H1 (cell line): ENCODE results near the gene ADGRD2. TPM values are rescaled to one million over a fixed set of nuclear protein-coding genes. Genes with fewer than 3 reads are reported as not detected.
A peak's percentile ranks its signal among the peaks of the same experiment; 100 is the strongest.

Experiments
- CTCF ChIA-PET: fragments of 300-600 bp; sonication (Branson Sonifier 250); formaldehyde crosslinking; loops from one replicate; lab custom pipeline; 2021; ENCODE audit not compliant: partially characterized antibody; lab: Charles Lee
- POLR2A ChIA-PET: fragments of 300-600 bp; sonication (Branson Sonifier 250); formaldehyde crosslinking; loops from one replicate; lab custom pipeline; 2021; ENCODE audit warnings: inconsistent platforms; ENCODE audit not compliant: partially characterized antibody; lab: Charles Lee
- DNase-seq, 2 experiments: peaks; one replicate each; pipeline versions ENCODE4 v3.0.0 to v3.0.0-alpha.2; 2010 to 2022; ENCODE audit warnings: low spot score in 2 of 2, low read depth in 1 of 2, mixed read lengths in 1 of 2
- FAIRE-seq: peaks from 2 replicates; lab custom pipeline; 2011; peaks lifted over from hg19 to GRCh38; lab: Jason Lieb, UNC
- H2AFZ ChIP-seq: 2 replicates; pipeline ENCODE4 v1.8.1; 2012; ENCODE audit warnings: low read length, inconsistent platforms
- H2AK5ac ChIP-seq: 2 replicates; pipeline ENCODE4 v1.6.1; 2013; ENCODE audit warnings: low read depth, low read length
- H2BK120ac ChIP-seq: replicated peaks from 2 replicates; pipeline ENCODE3; 2013; ENCODE audit warnings: low read depth, low read length, inconsistent platforms
- H2BK12ac ChIP-seq: 2 replicates; pipeline ENCODE4 v1.6.1; 2013; ENCODE audit warnings: low read depth, low read length
- H2BK15ac ChIP-seq: 2 replicates; pipeline ENCODE4 v1.6.1; 2013; ENCODE audit warnings: low read length
- H2BK20ac ChIP-seq: 2 replicates; pipeline ENCODE4 v1.6.1; 2013; ENCODE audit warnings: low read length
- H2BK5ac ChIP-seq: 2 replicates; pipeline ENCODE4 v1.6.1; 2013; ENCODE audit warnings: low read depth, low read length
- H3K14ac ChIP-seq: 2 replicates; pipeline ENCODE4 v1.6.1; 2013; ENCODE audit warnings: inconsistent platforms; ENCODE audit not compliant: insufficient read length
- H3K18ac ChIP-seq: 2 replicates; pipeline ENCODE4 v1.6.1; 2013; ENCODE audit warnings: low read length; ENCODE audit errors: extremely low read depth
- H3K23ac ChIP-seq: 2 replicates; pipeline ENCODE4 v1.6.1; 2013; ENCODE audit warnings: inconsistent platforms; ENCODE audit not compliant: insufficient read length
- H3K23me2 ChIP-seq: 2 replicates; pipeline ENCODE4 v1.6.1; 2013; ENCODE audit warnings: low read depth, low read length
- H3K27ac ChIP-seq: 2 replicates; pipeline ENCODE4 v1.6.1; 2011; ENCODE audit warnings: low read depth, low read length, inconsistent platforms
- H3K27me3 ChIP-seq, 4 experiments: replicated peaks in 1 of 4; 1 replicate in 1 of 4; 2 replicates in 3 of 4; pipeline versions ENCODE4 v1.6.1 to v1.8.1; 2011 to 2013; ENCODE audit warnings: low read length in 3 of 4, mild to moderate bottlenecking in 3 of 4, inconsistent platforms in 2 of 4, mixed read lengths in 2 of 4, moderate library complexity in 1 of 4; ENCODE audit not compliant: control insufficient read depth in 3 of 4, insufficient read depth in 3 of 4; ENCODE audit errors: extremely low read depth in 1 of 4
- H3K36me3 ChIP-seq, 4 experiments: 2 replicates each; pipeline versions ENCODE4 v1.6.1 to v1.8.1; 2011 to 2013; ENCODE audit warnings: mild to moderate bottlenecking in 4 of 4, low read length in 3 of 4, moderate library complexity in 2 of 4, control low read depth in 1 of 4, inconsistent platforms in 1 of 4; ENCODE audit not compliant: insufficient read depth in 4 of 4, control insufficient read depth in 2 of 4
- H3K4ac ChIP-seq: replicated peaks from 2 replicates; pipeline ENCODE3; 2013; ENCODE audit warnings: low read length, low read depth, mixed read lengths, inconsistent platforms; ENCODE audit not compliant: insufficient read length
- H3K4me1 ChIP-seq, 4 experiments: replicated peaks in 1 of 4; 1 replicate in 1 of 4; 2 replicates in 3 of 4; pipeline versions ENCODE4 v1.6.1 to v1.8.1; 2011 to 2013; ENCODE audit warnings: low read length in 3 of 4, inconsistent platforms in 2 of 4, mixed read lengths in 1 of 4; ENCODE audit not compliant: insufficient read depth in 4 of 4, control insufficient read depth in 3 of 4
- H3K4me2 ChIP-seq, 2 experiments: 2 replicates each; pipeline versions ENCODE4 v1.6.1 to v1.8.1; 2011 to 2013; ENCODE audit warnings: low read depth in 2 of 2, low read length in 2 of 2, control low read depth in 1 of 2, inconsistent platforms in 1 of 2, mild to moderate bottlenecking in 1 of 2; ENCODE audit not compliant: insufficient read depth in 1 of 2
- H3K4me3 ChIP-seq, 4 experiments: fragments of 200-600, 300-600 bp in 1 of 4; sonication (generic), shearing (Covaris generic), sonication (Bioruptor Twin) in 1 of 4; 2 replicates each; pipeline versions ENCODE4 v1.5.1 to v1.8.1; 2011 to 2016; ENCODE audit warnings: low read length in 4 of 4, low read depth in 3 of 4, control low read depth in 2 of 4, inconsistent platforms in 2 of 4, mild to moderate bottlenecking in 2 of 4, mixed read lengths in 1 of 4, moderate library complexity in 1 of 4; ENCODE audit not compliant: insufficient read depth in 2 of 4; ENCODE audit errors: extremely low read depth in 1 of 4
- H3K56ac ChIP-seq: replicated peaks from 2 replicates; pipeline ENCODE3; 2013; ENCODE audit warnings: low read depth, mild to moderate bottlenecking, mixed read lengths, low read length, inconsistent platforms; ENCODE audit not compliant: insufficient read length
- H3K79me1 ChIP-seq: 2 replicates; pipeline ENCODE4 v1.6.1; 2013; ENCODE audit warnings: low read depth, low read length, control low read depth
- H3K79me2 ChIP-seq, 2 experiments: 2 replicates each; pipeline versions ENCODE4 v1.6.1 to v1.8.1; 2012 to 2013; ENCODE audit warnings: low read length in 2 of 2, mild to moderate bottlenecking in 2 of 2, inconsistent platforms in 1 of 2; ENCODE audit not compliant: insufficient read depth in 2 of 2, control insufficient read depth in 1 of 2
- H3K9ac ChIP-seq, 4 experiments: replicated peaks in 1 of 4; 1 replicate in 1 of 4; 2 replicates in 3 of 4; pipeline versions ENCODE4 v1.6.1 to v1.8.1; 2011 to 2013; ENCODE audit warnings: low read depth in 3 of 4, low read length in 3 of 4, control low read depth in 2 of 4, mild to moderate bottlenecking in 2 of 4, moderate library complexity in 2 of 4, inconsistent platforms in 1 of 4; ENCODE audit errors: extremely low read depth in 1 of 4
- H3K9me3 ChIP-seq, 2 experiments: 2 replicates each; pipeline versions ENCODE4 v1.6.1 to v1.8.1; 2012 to 2013; ENCODE audit warnings: mild to moderate bottlenecking in 2 of 2, moderate library complexity in 2 of 2, control low read depth in 1 of 2, inconsistent platforms in 1 of 2, low read depth in 1 of 2, low read length in 1 of 2, mixed read lengths in 1 of 2; ENCODE audit not compliant: insufficient read depth in 2 of 2
- H4K20me1 ChIP-seq, 2 experiments: replicated peaks in 1 of 2; 2 replicates each; pipeline versions ENCODE3 to v1.8.1; 2011 to 2013; ENCODE audit warnings: inconsistent platforms in 2 of 2, low read length in 2 of 2, mild to moderate bottlenecking in 1 of 2; ENCODE audit not compliant: insufficient read depth in 2 of 2, control insufficient read depth in 1 of 2
- H4K5ac ChIP-seq: 2 replicates; pipeline ENCODE4 v1.6.1; 2013; ENCODE audit warnings: low read length, low read depth, mixed read lengths, inconsistent platforms; ENCODE audit not compliant: insufficient read length
- H4K8ac ChIP-seq: 2 replicates; pipeline ENCODE4 v1.8.0; 2013; ENCODE audit warnings: mild to moderate bottlenecking, moderate library complexity, low read length, inconsistent platforms; ENCODE audit not compliant: insufficient read depth; ENCODE audit errors: extremely low read depth
- H4K91ac ChIP-seq: replicated peaks from 2 replicates; pipeline ENCODE3; 2013; ENCODE audit warnings: low read length, mixed read lengths, inconsistent platforms; ENCODE audit not compliant: insufficient read length
- CHD2 ChIP-seq: IDR thresholded peaks from 2 replicates; pipeline ENCODE4 v1.6.1; 2012; ENCODE audit warnings: low read length, improper control_type of control experiment
- KDM1A ChIP-seq: fragments of 200-600, 300-600 bp; sonication (generic); IDR thresholded peaks from 2 replicates; pipeline ENCODE4 v1.7.1; 2016; ENCODE audit warnings: mild to moderate bottlenecking, low read length, borderline replicate concordance
- WGBS, 2 experiments: shearing (Covaris generic) in 1 of 2; methylation state at CpG; one replicate each; pipeline versions ENCODE4 v1.1.6 to v1.1.7; 2013 to 2015; ENCODE audit warnings: low lambda C conversion rate in 2 of 2, mixed read lengths in 2 of 2, inconsistent platforms in 1 of 2, low coverage in 1 of 2, missing lambda C conversion rate in 1 of 2; ENCODE audit not compliant: insufficient replicate concordance in 2 of 2, insufficient coverage in 1 of 2, insufficient read length in 1 of 2; ENCODE audit errors: extremely low coverage in 1 of 2, missing lambda C conversion rate in 1 of 2; 5-methylcytosine and 5-hydroxymethylcytosine counted together
- polyA plus RNA-seq, 7 experiments: library from polyadenylated mRNA; depleted of rRNA in 3 of 7; stranded (reverse) in 5 of 7; unstranded in 2 of 7; fragments of >200 nt in 5 of 7; fragments of 200-250 nt in 2 of 7; gene quantifications; 1 replicate in 5 of 7; 2 replicates in 1 of 7; 4 replicates in 1 of 7; pipeline versions ENCODE4 v1.2.1 to v1.2.3, GENCODE V29; 2011 to 2013; ENCODE audit warnings: missing spikeins in 2 of 7, mixed read lengths in 2 of 7
- total RNA-seq: library from RNA; stranded (reverse); fragmentation: NEBNext Ultra II Directional; extraction: Animal tissue kit (Norgen Biotek cat#: 25700); gene quantifications from 2 replicates; pipeline ENCODE4 v1.2.1, GENCODE V29; 2021

ADGRD2 gene
- total and polyA plus RNA-seq, 2 of the 8 experiments (the other 6 are each of a cell fraction or from before 2014, with no cell fraction given), result 0.41 to 1.4 TPM

- H2BK5ac ChIP-seq, result no peak overlapping the region
- H2BK15ac ChIP-seq, result no peak overlapping the region
- H4K20me1 ChIP-seq, result no peaks in the 10 kb centered on the region
- no peak overlapping the region for H2BK12ac ChIP-seq
- TF ChIP-seq CHD2, result no peak
- peak; percentile 63; the same call in 1 of the 2 replicates for TF ChIP-seq KDM1A
- TF ChIP-seq, all 59 proteins: peak for 1
- Histone ChIP-seq H3K18ac (no peak overlapping the region), H3K79me1 (no peaks in the 10 kb centered on the region), H3K79me2 (no peaks in the 10 kb centered on the region), H3K56ac (no peak overlapping the region), H4K91ac (no peak overlapping the region), H3K4me1 (peaks cover 0 to 4% (median 0%) of the 10 kb centered on the region in 4 experiments; a peak in 1 of 7 replicates), H3K4me3 (no peak overlapping the region), H3K27me3 (no peaks in the 10 kb centered on the region; a peak in 1 of 7 replicates), H3K27ac (no peak overlapping the region), H3K4me2 (no peak overlapping the region), H2BK20ac (no peak overlapping the region), H3K23me2 (no peaks in the 10 kb centered on the region), H4K5ac (no peak overlapping the region), H3K36me3 (no peaks in the 10 kb centered on the region), H4K8ac (no peak overlapping the region), H3K4ac (no peak overlapping the region), H3K14ac (no peak overlapping the region), H2AK5ac (no peak overlapping the region), H3K23ac (no peak overlapping the region), H3K9ac (no peak overlapping the region), H3K9me3 (no peaks in the 10 kb centered on the region), H2AFZ (no peak overlapping the region), H2BK120ac (no peak overlapping the region)
- WGBS, 2 experiments, result 95% methylated on average over 2 of the region's 2 CpGs; no CpG with 5 or more reads in 1 of the 2 experiments
- ChIA-PET CTCF (interaction anchor here (0.7 to 2.2 kb wide), 3 partner anchors 10 to 340 kb away, joined by 3 to 5 read pairs (median 3); partner anchors contain the start of gene PSMB7), POLR2A (no interaction called here)
- no peak for DNase-seq
- no peak for FAIRE-seq
These were observed 6.6 kb upstream of the ADGRD2 start for GRCh38 chr9:124443625-124444024.
